Liver (tissue), 9 donors: Measurements from ENCODE around the gene TRIM14. TPM values are rescaled to one million over a fixed set of nuclear protein-coding genes. Genes with fewer than 3 reads are reported as not detected.
A peak's percentile ranks its signal among the peaks of the same experiment; 100 is the strongest.

Source experiments
- DNase-seq: peaks from one replicate; pipeline ENCODE4 v3.0.0-alpha.2; 2017; ENCODE audit warnings: low spot score
- H3K27ac ChIP-seq, 2 donors: one replicate each; pipeline ENCODE4 v1.7.0; 2013; ENCODE audit warnings: inconsistent platforms in 2 of 2, low read length in 2 of 2, control low read depth in 1 of 2, low read depth in 1 of 2, mild to moderate bottlenecking in 1 of 2
- H3K27me3 ChIP-seq, 4 donors: one replicate each; pipeline versions ENCODE4 v1.6.1 to v1.7.0; 2013; ENCODE audit warnings: low read length in 3 of 4, inconsistent platforms in 1 of 4, mild to moderate bottlenecking in 1 of 4, moderate library complexity in 1 of 4; ENCODE audit not compliant: control insufficient read depth in 4 of 4, insufficient read depth in 4 of 4
- H3K36me3 ChIP-seq, 4 donors: one replicate each; pipeline versions ENCODE4 v1.6.1 to v1.7.0; 2013; ENCODE audit warnings: low read length in 3 of 4, mild to moderate bottlenecking in 3 of 4, low read depth in 1 of 4, moderate library complexity in 1 of 4; ENCODE audit not compliant: control insufficient read depth in 4 of 4, insufficient read depth in 3 of 4
- H3K4me1 ChIP-seq, 4 donors: one replicate each; pipeline versions ENCODE4 v1.6.1 to v1.7.0; 2013; ENCODE audit warnings: low read length in 3 of 4, mild to moderate bottlenecking in 3 of 4, moderate library complexity in 1 of 4; ENCODE audit not compliant: control insufficient read depth in 4 of 4, insufficient read depth in 4 of 4
- H3K4me3 ChIP-seq, 3 donors: one replicate each; pipeline versions ENCODE4 v1.6.1 to v1.7.0; 2013; ENCODE audit warnings: low read length in 3 of 3, control low read depth in 1 of 3, low read depth in 1 of 3, mild to moderate bottlenecking in 1 of 3
- H3K9ac ChIP-seq, 2 donors: one replicate each; pipeline ENCODE4 v1.7.0; 2013; ENCODE audit warnings: low read length in 2 of 2, mild to moderate bottlenecking in 2 of 2, moderate library complexity in 2 of 2, control low read depth in 1 of 2, low read depth in 1 of 2
- H3K9me3 ChIP-seq, 4 donors: one replicate each; pipeline versions ENCODE4 v1.6.1 to v1.7.0; 2013; ENCODE audit warnings: low read length in 3 of 4; ENCODE audit not compliant: control insufficient read depth in 4 of 4
- ATF3 ChIP-seq: IDR thresholded peaks from 2 replicates; pipeline ENCODE4 v1.6.1; 2016; ENCODE audit warnings: antibody characterized with exemption
- CTCF ChIP-seq: fragments of 150-350 bp; IDR thresholded peaks from 2 replicates; pipeline ENCODE4 v1.5.1; 2017; ENCODE audit warnings: improper control_type of control experiment, low read depth, low read length; ENCODE audit not compliant: missing input control
- EGR1 ChIP-seq, 2 donors: IDR thresholded peaks; 2 replicates each; pipeline ENCODE4 v1.6.1; 2016 to 2018; ENCODE audit warnings: antibody characterized with exemption in 2 of 2, low read depth in 2 of 2
- FOXA2 ChIP-seq: IDR thresholded peaks from 2 replicates; pipeline ENCODE4 v1.6.1; 2016; ENCODE audit warnings: antibody characterized with exemption
- HNF4G ChIP-seq: IDR thresholded peaks from 2 replicates; pipeline ENCODE4 v1.6.1; 2016; ENCODE audit warnings: antibody characterized with exemption
- JUND ChIP-seq, 2 donors: IDR thresholded peaks; 2 replicates each; pipeline ENCODE4 v1.6.1; 2016; ENCODE audit warnings: antibody characterized with exemption in 2 of 2
- NR2F2 ChIP-seq: IDR thresholded peaks from 2 replicates; pipeline ENCODE4 v1.6.1; 2016; ENCODE audit warnings: antibody characterized with exemption
- RAD21 ChIP-seq, 2 donors: IDR thresholded peaks; 2 replicates each; pipeline ENCODE4 v1.6.1; 2016; ENCODE audit warnings: antibody characterized with exemption in 2 of 2, mild to moderate bottlenecking in 2 of 2
- REST ChIP-seq: IDR thresholded peaks from 2 replicates; pipeline ENCODE4 v1.6.1; 2016; ENCODE audit warnings: antibody characterized with exemption, mild to moderate bottlenecking
- RXRA ChIP-seq, 2 donors: IDR thresholded peaks; 2 replicates each; pipeline ENCODE4 v1.6.1; 2017 to 2018; ENCODE audit warnings: antibody characterized with exemption in 2 of 2, mild to moderate bottlenecking in 1 of 2
- SP1 ChIP-seq: IDR thresholded peaks from 2 replicates; pipeline ENCODE4 v1.6.1; 2018; ENCODE audit warnings: antibody characterized with exemption, mild to moderate bottlenecking
- YY1 ChIP-seq: IDR thresholded peaks from 2 replicates; pipeline ENCODE4 v1.6.1; 2016; ENCODE audit warnings: antibody characterized with exemption, mild to moderate bottlenecking
- ZBTB33 ChIP-seq: IDR thresholded peaks from 2 replicates; pipeline ENCODE4 v1.6.1; 2016; ENCODE audit warnings: antibody characterized with exemption
- WGBS: extraction: QIAGEN DNeasy Blood & Tissue Kit; methylation state at CpG from one replicate; pipeline ENCODE4 v1.1.7; 2013; 5-methylcytosine and 5-hydroxymethylcytosine counted together
- polyA plus RNA-seq, 2 donors: library from polyadenylated mRNA; stranded (reverse) in 1 of 2; unstranded in 1 of 2; fragments of 200-250 nt in 1 of 2; fragments of >200 nt in 1 of 2; fragmentation: Nextera tagmentation in 1 of 2; extraction: Ambion mirVana in 1 of 2; gene quantifications; one replicate each; pipeline versions ENCODE4 v1.2.1 to v1.2.3, GENCODE V29; 2013 to 2015
- total RNA-seq, 2 donors: library from RNA; depleted of rRNA; stranded (reverse); fragments of >200 nt; gene quantifications; one replicate each; pipeline ENCODE4 v1.2.3, GENCODE V29; 2014
- donor health status: healthy.
- donor health status: healthy.
- donor health status: healthy.
- donor health status: healthy.
- donor health status: healthy.

Gene TRIM14
- total and polyA plus RNA-seq, 4 donors: 15.2 to 22.0 (median 17.8) TPM

- no peak for TF ChIP-seq CTCF
- no peak for TF ChIP-seq SP1
Measured at GRCh38 chr9:98144631-98145030, 25.6 kb upstream of the TRIM14 start (continued).

GRCh38 chr9:98144076-98144475 lies 25.1 kb upstream of the TRIM14 start:
- peaks cover 12 to 46% (median 36%) of the 10 kb centered on the region in 4 donors for H3K4me1 ChIP-seq
- H3K9me3 ChIP-seq: no peaks in the 10 kb centered on the region
- no peak overlapping the region for H3K27ac ChIP-seq
- DNase-seq: no peak
- no peak overlapping the region for H3K4me3 ChIP-seq
- no peaks in the 10 kb centered on the region for H3K36me3 ChIP-seq
- no peaks in the 10 kb centered on the region for H3K27me3 ChIP-seq
- 86% methylated on average over 4 of the region's 4 CpGs for WGBS
- TF ChIP-seq ZBTB33: no peak
- no peak for TF ChIP-seq RXRA (IDR thresholded peaks at IDR 0.05)
- TF ChIP-seq SP1: no peak
- no peak for TF ChIP-seq JUND (IDR thresholded peaks at IDR 0.05)
- TF ChIP-seq REST: no peak
- TF ChIP-seq NR2F2: no peak
- no peak for TF ChIP-seq FOXA2
- no peak for TF ChIP-seq EGR1 (IDR thresholded peaks at IDR 0.05; ENCODE audit: low read depth in 2 of 2)
- TF ChIP-seq RAD21 (IDR thresholded peaks at IDR 0.05): no peak
- no peak overlapping the region for H3K9ac ChIP-seq

- no peaks in the 10 kb centered on the region for H3K27me3 ChIP-seq
- H3K4me1 ChIP-seq: peaks cover 12 to 46% (median 36%) of the 10 kb centered on the region in 4 donors
- TF ChIP-seq REST: no peak
- no peak for TF ChIP-seq YY1
- TF ChIP-seq FOXA2: no peak
- TF ChIP-seq CTCF: no peak
- no peak for TF ChIP-seq HNF4G
- no peak for TF ChIP-seq ATF3
- H3K4me3 ChIP-seq: no peak overlapping the region
- DNase-seq: no peak
- no peaks in the 10 kb centered on the region for H3K36me3 ChIP-seq
- H3K9me3 ChIP-seq: no peaks in the 10 kb centered on the region
- peak overlapping the region; percentile 40 to 56 for H3K27ac ChIP-seq
- H3K9ac ChIP-seq: no peak overlapping the region
- 76% methylated on average over 8 of the region's 8 CpGs for WGBS
Measured at GRCh38 chr9:98142925-98143481, 24.0 kb upstream of the TRIM14 start.
